ENCODE data around the gene CEACAM16.

CEACAM16 gene

GRCh38 chr19:44690131-44690440, 8.9 kb upstream of the CEACAM16 start:
- ChIA-PET POLR2A (no interaction called here), CTCF (interaction anchor here (0.8 to 1.8 kb wide), 4 partner anchors 12 to 106 kb away, joined by 3 to 5 read pairs (median 4); no protein-coding TSS in a partner anchor)
- DNase-seq (ENCODE audit: extremely low spot score): no peak
- no peak for TF ChIP-seq SP1 (IDR thresholded peaks at IDR 0.05)
- no peak for TF ChIP-seq FOXA1 (IDR thresholded peaks at IDR 0.05)
- TF ChIP-seq SUZ12 (IDR thresholded peaks at IDR 0.05): no peak
- no peak for TF ChIP-seq ELF4 (IDR thresholded peaks at IDR 0.05)
- no peak for TF ChIP-seq NFRKB (IDR thresholded peaks at IDR 0.05)
- no peak for TF ChIP-seq BHLHE40 (IDR thresholded peaks at IDR 0.05; ENCODE audit: borderline replicate concordance)
- TF ChIP-seq LEF1 (IDR thresholded peaks at IDR 0.05; ENCODE audit: borderline replicate concordance): no peak

- TF ChIP-seq FOXA1 (IDR thresholded peaks at IDR 0.05) (no peak), TARDBP (IDR thresholded peaks at IDR 0.05) (no peak), SUZ12 (IDR thresholded peaks at IDR 0.05) (no peak), FOXM1 (IDR thresholded peaks at IDR 0.05; ENCODE audit: borderline replicate concordance) (no peak), ELF4 (IDR thresholded peaks at IDR 0.05) (no peak), ZNF384 (IDR thresholded peaks at IDR 0.05) (no peak), NFRKB (IDR thresholded peaks at IDR 0.05) (no peak), ARNT (IDR thresholded peaks at IDR 0.05) (no peak), FOXK2 (IDR thresholded peaks at IDR 0.05) (no peak), L3MBTL2 (conservative IDR thresholded peaks at IDR 0.05) (no peak), HDGF (IDR thresholded peaks at IDR 0.05; ENCODE audit: borderline replicate concordance) (no peak), BHLHE40 (IDR thresholded peaks at IDR 0.05; ENCODE audit: borderline replicate concordance) (no peak), SP1 (IDR thresholded peaks at IDR 0.05) (no peak), CTBP1 (IDR thresholded peaks at IDR 0.05; ENCODE audit: borderline replicate concordance) (no peak), LEF1 (IDR thresholded peaks at IDR 0.05; ENCODE audit: borderline replicate concordance) (no peak), PKNOX1 (IDR thresholded peaks at IDR 0.05) (no peak)
- CTCF ChIA-PET: no interaction called here
- POLR2A ChIA-PET: interaction anchor here (0.8 kb wide), 1 partner anchor 65 kb away, joined by 3 read pairs; no protein-coding TSS in a partner anchor
- no peak for DNase-seq (ENCODE audit: extremely low spot score)
These were observed 6.6 kb upstream of the CEACAM16 start for GRCh38 chr19:44692379-44692721.

- peak; percentile 34 for DNase-seq (ENCODE audit: extremely low spot score)
- POLR2A ChIA-PET: no interaction called here
- CTCF ChIA-PET: interaction anchor here (0.6 to 1.5 kb wide), 4 partner anchors 9 to 395 kb away, joined by 3 to 5 read pairs (median 4); no protein-coding TSS in a partner anchor
- TF ChIP-seq ELF4 (IDR thresholded peaks at IDR 0.05) (no peak), FOXM1 (IDR thresholded peaks at IDR 0.05; ENCODE audit: borderline replicate concordance) (no peak), HDGF (IDR thresholded peaks at IDR 0.05; ENCODE audit: borderline replicate concordance) (no peak), ARNT (IDR thresholded peaks at IDR 0.05) (no peak), BHLHE40 (IDR thresholded peaks at IDR 0.05; ENCODE audit: borderline replicate concordance) (no peak), LEF1 (IDR thresholded peaks at IDR 0.05; ENCODE audit: borderline replicate concordance) (no peak), TARDBP (IDR thresholded peaks at IDR 0.05) (no peak)
These were observed 4.8 kb upstream of the CEACAM16 start for GRCh38 chr19:44694184-44694579.

GRCh38 chr19:44696939-44697669, 1.8 kb upstream of the CEACAM16 start:
- CTCF ChIA-PET: no interaction called here
- no peak for DNase-seq (ENCODE audit: extremely low spot score)
- no peak for TF ChIP-seq LEF1 (IDR thresholded peaks at IDR 0.05; ENCODE audit: borderline replicate concordance)
- no peak for TF ChIP-seq ZNF384 (IDR thresholded peaks at IDR 0.05)
- no peak for TF ChIP-seq ELF4 (IDR thresholded peaks at IDR 0.05)
- TF ChIP-seq FOXK2 (IDR thresholded peaks at IDR 0.05): no peak
- no peak for TF ChIP-seq HDGF (IDR thresholded peaks at IDR 0.05; ENCODE audit: borderline replicate concordance)
- TF ChIP-seq FOXM1 (IDR thresholded peaks at IDR 0.05; ENCODE audit: borderline replicate concordance): no peak
- no peak for TF ChIP-seq NFRKB (IDR thresholded peaks at IDR 0.05)
- TF ChIP-seq SP1 (IDR thresholded peaks at IDR 0.05): no peak
- TF ChIP-seq CTBP1 (IDR thresholded peaks at IDR 0.05; ENCODE audit: borderline replicate concordance): no peak
- no peak for TF ChIP-seq SUZ12 (IDR thresholded peaks at IDR 0.05)
- no peak for TF ChIP-seq PKNOX1 (IDR thresholded peaks at IDR 0.05)
- POLR2A ChIA-PET: no interaction called here

- DNase-seq (ENCODE audit: extremely low spot score): no peak
- ChIA-PET CTCF (no interaction called here), POLR2A (no interaction called here)
- no peak for TF ChIP-seq ZNF384 (IDR thresholded peaks at IDR 0.05)
- no peak for TF ChIP-seq FOXM1 (IDR thresholded peaks at IDR 0.05; ENCODE audit: borderline replicate concordance)
- no peak for TF ChIP-seq ELF4 (IDR thresholded peaks at IDR 0.05)
- TF ChIP-seq ARNT (IDR thresholded peaks at IDR 0.05): no peak
- no peak for TF ChIP-seq TARDBP (IDR thresholded peaks at IDR 0.05)
- no peak for TF ChIP-seq SP1 (IDR thresholded peaks at IDR 0.05)
- TF ChIP-seq FOXA1 (IDR thresholded peaks at IDR 0.05): no peak
These were observed 1.3 kb upstream of the CEACAM16 start for GRCh38 chr19:44697670-44698034.

- ChIA-PET CTCF (no interaction called here), POLR2A (no interaction called here)
- DNase-seq (ENCODE audit: extremely low spot score): no peak
- TF ChIP-seq PKNOX1 (IDR thresholded peaks at IDR 0.05) (no peak), SUZ12 (IDR thresholded peaks at IDR 0.05) (no peak), FOXM1 (IDR thresholded peaks at IDR 0.05; ENCODE audit: borderline replicate concordance) (no peak), SP1 (IDR thresholded peaks at IDR 0.05) (no peak), TARDBP (IDR thresholded peaks at IDR 0.05) (no peak), CTBP1 (IDR thresholded peaks at IDR 0.05; ENCODE audit: borderline replicate concordance) (no peak), NFRKB (IDR thresholded peaks at IDR 0.05) (no peak), ZNF384 (IDR thresholded peaks at IDR 0.05) (no peak), FOXK2 (IDR thresholded peaks at IDR 0.05) (no peak)
These were observed 1.6 kb downstream of the CEACAM16 start for GRCh38 chr19:44700547-44700946.

Data from HEK293T (cell line).